Epithelial cell of esophagus (primary cell): ENCODE data around the gene IQSEC1.

ENCODE experiments used
- DNase-seq: peaks from one replicate; pipeline ENCODE4 v3.0.0; 2010; ENCODE audit warnings: low read depth
- H3K4me3 ChIP-seq: 2 replicates; pipeline ENCODE4 v1.5.1; 2011; ENCODE audit warnings: mild to moderate bottlenecking, low read length, control low read depth
- TF ChIP-seq, protein P1 (sequence below): IDR thresholded peaks from 2 replicates; pipeline ENCODE4 v1.5.1; 2011; ENCODE audit warnings: low read depth, mild to moderate bottlenecking, low read length, control low read depth, inconsistent platforms; ENCODE audit not compliant: insufficient read depth; ENCODE audit errors: missing control alignments

Gene IQSEC1

GRCh38 chr3:13009132-13009945 is 63.9 kb downstream of the IQSEC1 start:
- no peak overlapping the region for H3K4me3 ChIP-seq
- DNase-seq: no peak
- TF ChIP-seq, protein P1, sequence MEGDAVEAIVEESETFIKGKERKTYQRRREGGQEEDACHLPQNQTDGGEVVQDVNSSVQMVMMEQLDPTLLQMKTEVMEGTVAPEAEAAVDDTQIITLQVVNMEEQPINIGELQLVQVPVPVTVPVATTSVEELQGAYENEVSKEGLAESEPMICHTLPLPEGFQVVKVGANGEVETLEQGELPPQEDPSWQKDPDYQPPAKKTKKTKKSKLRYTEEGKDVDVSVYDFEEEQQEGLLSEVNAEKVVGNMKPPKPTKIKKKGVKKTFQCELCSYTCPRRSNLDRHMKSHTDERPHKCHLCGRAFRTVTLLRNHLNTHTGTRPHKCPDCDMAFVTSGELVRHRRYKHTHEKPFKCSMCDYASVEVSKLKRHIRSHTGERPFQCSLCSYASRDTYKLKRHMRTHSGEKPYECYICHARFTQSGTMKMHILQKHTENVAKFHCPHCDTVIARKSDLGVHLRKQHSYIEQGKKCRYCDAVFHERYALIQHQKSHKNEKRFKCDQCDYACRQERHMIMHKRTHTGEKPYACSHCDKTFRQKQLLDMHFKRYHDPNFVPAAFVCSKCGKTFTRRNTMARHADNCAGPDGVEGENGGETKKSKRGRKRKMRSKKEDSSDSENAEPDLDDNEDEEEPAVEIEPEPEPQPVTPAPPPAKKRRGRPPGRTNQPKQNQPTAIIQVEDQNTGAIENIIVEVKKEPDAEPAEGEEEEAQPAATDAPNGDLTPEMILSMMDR: no peak

GRCh38 chr3:13008155-13008995 is 64.9 kb downstream of the IQSEC1 start:
- TF ChIP-seq, protein P1: no peak
- no peak overlapping the region for H3K4me3 ChIP-seq

GRCh38 chr3:13007251-13007941 is 65.8 kb downstream of the IQSEC1 start:
- H3K4me3 ChIP-seq: no peak overlapping the region
- TF ChIP-seq, protein P1: no peak
- DNase-seq: no peak

More at GRCh38 chr3:13008155-13008995, 64.9 kb downstream of the IQSEC1 start:
- no peak for DNase-seq

DNA sequence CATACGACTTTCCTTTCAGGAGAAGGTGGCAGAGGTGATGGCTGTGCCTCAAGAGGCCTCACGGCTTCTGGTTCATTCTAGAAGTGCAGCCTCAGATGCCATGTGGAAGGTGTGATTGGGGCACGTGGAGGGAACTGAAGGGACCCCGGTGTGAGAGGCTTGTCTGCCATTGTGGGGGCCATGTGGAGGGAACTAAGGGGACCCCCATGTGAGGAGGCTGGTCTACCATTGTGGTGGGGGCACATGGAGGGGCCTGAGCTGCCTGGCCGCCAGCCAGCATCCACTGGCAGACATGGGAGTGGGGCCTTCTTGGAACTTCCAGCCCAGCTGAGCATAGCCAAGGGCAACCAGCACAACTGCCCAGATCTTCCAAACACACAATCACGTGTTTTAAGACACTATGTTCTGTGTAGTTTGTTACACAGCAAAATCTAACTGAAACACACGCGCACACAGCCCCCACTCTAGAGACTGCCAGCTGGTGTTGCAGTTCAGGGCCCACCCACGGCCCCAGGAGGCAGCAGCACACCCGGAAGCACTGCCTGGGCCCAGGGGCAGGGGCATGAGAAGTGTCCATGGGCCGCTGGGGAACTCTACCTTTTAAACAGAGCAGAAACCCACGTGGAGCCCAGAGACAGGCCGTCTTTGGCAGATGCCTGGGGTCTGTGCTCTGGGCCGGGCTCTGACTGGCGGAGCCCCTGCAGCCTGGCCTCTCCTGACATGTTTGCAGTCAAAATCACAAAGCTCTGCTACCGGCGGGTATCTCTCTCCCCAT is 66.8 kb downstream of the IQSEC1 start:
- TF ChIP-seq, protein P1: no peak
- no peak overlapping the region for H3K4me3 ChIP-seq
- DNase-seq: no peak

DNA sequence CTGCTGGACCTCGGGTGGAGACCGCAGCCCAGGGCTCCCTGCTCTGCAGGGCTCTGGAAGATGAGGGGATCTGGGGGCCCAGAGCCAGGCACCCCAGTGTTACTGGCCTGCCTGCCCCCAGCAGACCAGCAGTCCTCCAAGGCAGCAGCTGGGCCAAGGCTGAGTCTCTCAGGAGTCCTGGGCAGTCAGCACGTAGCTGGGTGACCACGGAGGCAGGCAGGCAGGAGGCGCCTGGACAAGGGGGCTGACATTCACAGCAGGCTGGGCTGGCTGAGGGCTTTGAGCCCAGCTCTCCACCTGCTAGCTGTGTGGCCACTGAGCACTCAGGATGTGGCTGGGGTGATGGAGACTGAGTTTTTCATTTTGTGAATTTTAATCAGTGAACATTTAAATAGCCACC is 67.9 kb downstream of the IQSEC1 start:
- DNase-seq: no peak
- H3K4me3 ChIP-seq: no peak overlapping the region
- TF ChIP-seq, protein P1: no peak

GRCh38 chr3:13004376-13004775 is 68.9 kb downstream of the IQSEC1 start:
- TF ChIP-seq, protein P1: no peak
- H3K4me3 ChIP-seq: no peak overlapping the region
- DNase-seq: no peak
